Fibroblast of mammary gland (primary cell): ENCODE data around the gene TSPAN5.

Experiments used
- DNase-seq: peaks from one replicate; pipeline ENCODE4 v3.0.0-alpha.2; 2010; ENCODE audit warnings: low read depth
- H3K4me3 ChIP-seq: 2 replicates; pipeline ENCODE4 v1.5.1; 2011; ENCODE audit warnings: low read depth, mild to moderate bottlenecking, low read length, moderate library complexity; ENCODE audit not compliant: control insufficient read depth
- TF ChIP-seq, protein P1 (sequence below): conservative IDR thresholded peaks from 2 replicates; pipeline ENCODE4 v1.5.1; 2011; ENCODE audit warnings: low read depth, low read length, inconsistent platforms; ENCODE audit not compliant: control insufficient read depth, insufficient read depth

Gene TSPAN5

GRCh38 chr4:98518559-98519267 lies 139.7 kb downstream of the TSPAN5 start:
- H3K4me3 ChIP-seq: no peak overlapping the region

GRCh38 chr4:98517218-98518021 lies 141.0 kb downstream of the TSPAN5 start:
- TF ChIP-seq, protein P1, sequence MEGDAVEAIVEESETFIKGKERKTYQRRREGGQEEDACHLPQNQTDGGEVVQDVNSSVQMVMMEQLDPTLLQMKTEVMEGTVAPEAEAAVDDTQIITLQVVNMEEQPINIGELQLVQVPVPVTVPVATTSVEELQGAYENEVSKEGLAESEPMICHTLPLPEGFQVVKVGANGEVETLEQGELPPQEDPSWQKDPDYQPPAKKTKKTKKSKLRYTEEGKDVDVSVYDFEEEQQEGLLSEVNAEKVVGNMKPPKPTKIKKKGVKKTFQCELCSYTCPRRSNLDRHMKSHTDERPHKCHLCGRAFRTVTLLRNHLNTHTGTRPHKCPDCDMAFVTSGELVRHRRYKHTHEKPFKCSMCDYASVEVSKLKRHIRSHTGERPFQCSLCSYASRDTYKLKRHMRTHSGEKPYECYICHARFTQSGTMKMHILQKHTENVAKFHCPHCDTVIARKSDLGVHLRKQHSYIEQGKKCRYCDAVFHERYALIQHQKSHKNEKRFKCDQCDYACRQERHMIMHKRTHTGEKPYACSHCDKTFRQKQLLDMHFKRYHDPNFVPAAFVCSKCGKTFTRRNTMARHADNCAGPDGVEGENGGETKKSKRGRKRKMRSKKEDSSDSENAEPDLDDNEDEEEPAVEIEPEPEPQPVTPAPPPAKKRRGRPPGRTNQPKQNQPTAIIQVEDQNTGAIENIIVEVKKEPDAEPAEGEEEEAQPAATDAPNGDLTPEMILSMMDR: no peak
- H3K4me3 ChIP-seq: no peak overlapping the region
- DNase-seq: peak; percentile 52

More at GRCh38 chr4:98518559-98519267, 139.7 kb downstream of the TSPAN5 start:
- DNase-seq: no peak
- TF ChIP-seq, protein P1: no peak

GRCh38 chr4:98516441-98517217 lies 141.8 kb downstream of the TSPAN5 start:
- peak; percentile 86 for DNase-seq
- H3K4me3 ChIP-seq: no peak overlapping the region
- TF ChIP-seq, protein P1: no peak

DNA sequence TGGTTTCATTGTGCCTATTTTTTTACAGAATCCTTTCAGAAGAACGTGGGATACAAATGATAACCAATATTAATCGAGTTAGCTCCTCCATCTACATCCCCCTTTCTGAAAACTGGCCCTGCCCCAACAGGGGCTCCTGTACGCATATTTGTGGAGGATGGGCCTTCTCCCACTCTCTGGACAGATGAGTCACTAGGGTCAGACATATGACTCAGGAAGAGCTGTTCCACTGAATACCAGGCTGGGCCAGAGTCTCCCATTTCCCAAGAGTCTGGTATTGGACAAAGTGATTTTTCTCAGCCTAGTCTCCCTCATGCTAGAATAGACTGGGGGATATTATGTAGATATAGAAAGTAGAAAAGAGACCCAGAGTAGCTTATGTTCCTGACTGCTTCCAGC lies 142.4 kb downstream of the TSPAN5 start:
- no peak overlapping the region for H3K4me3 ChIP-seq
- peak; percentile 92 for DNase-seq
- TF ChIP-seq, protein P1: no peak

DNA sequence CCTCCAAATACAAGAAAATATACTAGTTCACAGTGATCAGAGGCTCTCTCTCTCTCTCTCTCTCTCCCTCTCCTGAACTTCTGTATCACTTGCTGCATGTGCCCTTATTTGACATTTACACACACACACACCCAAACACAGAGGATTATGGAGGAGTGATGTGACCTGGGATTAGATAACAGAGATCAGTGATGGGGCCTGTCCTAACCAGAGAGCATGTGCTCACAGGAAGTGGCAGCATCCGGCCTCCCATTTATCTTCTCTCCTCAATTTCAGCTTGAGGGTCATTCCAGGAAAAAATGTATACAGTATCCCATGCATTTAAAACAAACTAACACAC lies 143.0 kb downstream of the TSPAN5 start:
- no peak overlapping the region for H3K4me3 ChIP-seq
- TF ChIP-seq, protein P1: no peak
- no peak for DNase-seq

DNA sequence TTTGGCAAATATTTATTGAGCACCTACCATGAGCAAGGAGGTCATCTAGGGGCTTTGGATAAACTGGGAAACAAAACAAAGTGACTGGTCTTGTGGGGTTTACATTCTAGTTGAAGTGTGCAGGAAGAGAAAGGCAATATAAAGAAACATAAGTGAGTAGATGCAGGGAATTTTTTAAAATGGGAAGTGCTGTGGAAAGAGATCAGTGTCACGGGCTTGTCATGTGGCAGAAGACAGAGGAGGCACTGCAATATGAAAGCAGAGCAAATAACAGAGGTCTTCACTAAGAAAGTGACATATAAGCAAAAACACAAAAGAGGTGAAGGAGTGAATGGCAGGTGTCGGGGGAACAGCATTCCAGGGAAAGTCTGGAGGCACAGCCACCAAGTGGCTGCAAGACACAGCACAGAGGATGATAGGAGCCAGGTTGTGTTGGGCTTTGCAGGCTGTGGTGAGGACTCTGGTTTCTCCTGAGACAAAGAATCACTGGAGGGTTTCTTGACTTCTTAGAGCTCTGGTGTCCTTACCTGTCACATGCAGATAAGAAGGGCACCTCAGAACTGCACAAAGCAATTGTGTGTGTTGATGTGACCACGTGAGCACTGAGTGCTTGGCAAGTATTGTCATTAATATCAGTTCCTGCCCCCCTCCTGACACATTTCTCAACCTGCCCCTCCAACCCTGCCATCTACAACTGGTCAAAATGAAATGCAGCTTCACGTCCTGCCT lies 143.5 kb downstream of the TSPAN5 start:
- TF ChIP-seq, protein P1: no peak
- no peak overlapping the region for H3K4me3 ChIP-seq
- DNase-seq: no peak
